ENCODE measurements around the gene ACTR3. TPM values are rescaled to one million over a fixed set of nuclear protein-coding genes. Genes with fewer than 3 reads are reported as not detected.

ACTR3 gene
- total and polyA plus RNA-seq, 2 experiments from 2014 or later, result 63.7 to 137 TPM

- no peak overlapping the region for H3K4me3 Mint-ChIP-seq
- DNase-seq (ENCODE audit: low spot score) (no peak), ATAC-seq (no peak)
- Histone ChIP-seq H3K79me2 (replicated peaks; ENCODE audit: insufficient read depth) (peaks cover 95% of the 10 kb centered on the region), H2AFZ (no peak overlapping the region), H4K20me1 (replicated peaks; ENCODE audit: insufficient read depth) (peaks cover 16% of the 10 kb centered on the region), H3K27me3 (ENCODE audit: insufficient read depth) (no peaks in the 10 kb centered on the region), H3K36me3 (ENCODE audit: insufficient read depth) (peaks cover 15% of the 10 kb centered on the region; the same call in 1 of the 2 replicates), H3F3A (replicated peaks; ENCODE audit: low read depth) (no peaks in the 10 kb centered on the region), H3K4me2 (no peak overlapping the region), H3K4me3 (no peak overlapping the region), H3K9me2 (ENCODE audit: insufficient read depth) (no peaks in the 10 kb centered on the region), H3K4me1 (ENCODE audit: insufficient read depth) (no peaks in the 10 kb centered on the region), H3K27ac (ENCODE audit: low read depth) (no peak overlapping the region)
- H3K36me3 Mint-ChIP-seq (ENCODE audit: low read depth), result peaks cover 13% of the 10 kb centered on the region
- TF ChIP-seq, protein P1, sequence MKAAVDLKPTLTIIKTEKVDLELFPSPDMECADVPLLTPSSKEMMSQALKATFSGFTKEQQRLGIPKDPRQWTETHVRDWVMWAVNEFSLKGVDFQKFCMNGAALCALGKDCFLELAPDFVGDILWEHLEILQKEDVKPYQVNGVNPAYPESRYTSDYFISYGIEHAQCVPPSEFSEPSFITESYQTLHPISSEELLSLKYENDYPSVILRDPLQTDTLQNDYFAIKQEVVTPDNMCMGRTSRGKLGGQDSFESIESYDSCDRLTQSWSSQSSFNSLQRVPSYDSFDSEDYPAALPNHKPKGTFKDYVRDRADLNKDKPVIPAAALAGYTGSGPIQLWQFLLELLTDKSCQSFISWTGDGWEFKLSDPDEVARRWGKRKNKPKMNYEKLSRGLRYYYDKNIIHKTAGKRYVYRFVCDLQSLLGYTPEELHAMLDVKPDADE (IDR thresholded peaks at IDR 0.05), result no peak
- no peak for TF ChIP-seq EZH2 (IDR thresholded peaks at IDR 0.05; ENCODE audit: low read depth, unreplicated experiment)
- TF ChIP-seq JUNB (IDR thresholded peaks at IDR 0.05; ENCODE audit: unreplicated experiment), result no peak
- TF ChIP-seq ZNF331 (CRISPR knock-in tag; IDR thresholded peaks at IDR 0.05; ENCODE audit: low read depth), result no peak
- TF ChIP-seq, protein P2, sequence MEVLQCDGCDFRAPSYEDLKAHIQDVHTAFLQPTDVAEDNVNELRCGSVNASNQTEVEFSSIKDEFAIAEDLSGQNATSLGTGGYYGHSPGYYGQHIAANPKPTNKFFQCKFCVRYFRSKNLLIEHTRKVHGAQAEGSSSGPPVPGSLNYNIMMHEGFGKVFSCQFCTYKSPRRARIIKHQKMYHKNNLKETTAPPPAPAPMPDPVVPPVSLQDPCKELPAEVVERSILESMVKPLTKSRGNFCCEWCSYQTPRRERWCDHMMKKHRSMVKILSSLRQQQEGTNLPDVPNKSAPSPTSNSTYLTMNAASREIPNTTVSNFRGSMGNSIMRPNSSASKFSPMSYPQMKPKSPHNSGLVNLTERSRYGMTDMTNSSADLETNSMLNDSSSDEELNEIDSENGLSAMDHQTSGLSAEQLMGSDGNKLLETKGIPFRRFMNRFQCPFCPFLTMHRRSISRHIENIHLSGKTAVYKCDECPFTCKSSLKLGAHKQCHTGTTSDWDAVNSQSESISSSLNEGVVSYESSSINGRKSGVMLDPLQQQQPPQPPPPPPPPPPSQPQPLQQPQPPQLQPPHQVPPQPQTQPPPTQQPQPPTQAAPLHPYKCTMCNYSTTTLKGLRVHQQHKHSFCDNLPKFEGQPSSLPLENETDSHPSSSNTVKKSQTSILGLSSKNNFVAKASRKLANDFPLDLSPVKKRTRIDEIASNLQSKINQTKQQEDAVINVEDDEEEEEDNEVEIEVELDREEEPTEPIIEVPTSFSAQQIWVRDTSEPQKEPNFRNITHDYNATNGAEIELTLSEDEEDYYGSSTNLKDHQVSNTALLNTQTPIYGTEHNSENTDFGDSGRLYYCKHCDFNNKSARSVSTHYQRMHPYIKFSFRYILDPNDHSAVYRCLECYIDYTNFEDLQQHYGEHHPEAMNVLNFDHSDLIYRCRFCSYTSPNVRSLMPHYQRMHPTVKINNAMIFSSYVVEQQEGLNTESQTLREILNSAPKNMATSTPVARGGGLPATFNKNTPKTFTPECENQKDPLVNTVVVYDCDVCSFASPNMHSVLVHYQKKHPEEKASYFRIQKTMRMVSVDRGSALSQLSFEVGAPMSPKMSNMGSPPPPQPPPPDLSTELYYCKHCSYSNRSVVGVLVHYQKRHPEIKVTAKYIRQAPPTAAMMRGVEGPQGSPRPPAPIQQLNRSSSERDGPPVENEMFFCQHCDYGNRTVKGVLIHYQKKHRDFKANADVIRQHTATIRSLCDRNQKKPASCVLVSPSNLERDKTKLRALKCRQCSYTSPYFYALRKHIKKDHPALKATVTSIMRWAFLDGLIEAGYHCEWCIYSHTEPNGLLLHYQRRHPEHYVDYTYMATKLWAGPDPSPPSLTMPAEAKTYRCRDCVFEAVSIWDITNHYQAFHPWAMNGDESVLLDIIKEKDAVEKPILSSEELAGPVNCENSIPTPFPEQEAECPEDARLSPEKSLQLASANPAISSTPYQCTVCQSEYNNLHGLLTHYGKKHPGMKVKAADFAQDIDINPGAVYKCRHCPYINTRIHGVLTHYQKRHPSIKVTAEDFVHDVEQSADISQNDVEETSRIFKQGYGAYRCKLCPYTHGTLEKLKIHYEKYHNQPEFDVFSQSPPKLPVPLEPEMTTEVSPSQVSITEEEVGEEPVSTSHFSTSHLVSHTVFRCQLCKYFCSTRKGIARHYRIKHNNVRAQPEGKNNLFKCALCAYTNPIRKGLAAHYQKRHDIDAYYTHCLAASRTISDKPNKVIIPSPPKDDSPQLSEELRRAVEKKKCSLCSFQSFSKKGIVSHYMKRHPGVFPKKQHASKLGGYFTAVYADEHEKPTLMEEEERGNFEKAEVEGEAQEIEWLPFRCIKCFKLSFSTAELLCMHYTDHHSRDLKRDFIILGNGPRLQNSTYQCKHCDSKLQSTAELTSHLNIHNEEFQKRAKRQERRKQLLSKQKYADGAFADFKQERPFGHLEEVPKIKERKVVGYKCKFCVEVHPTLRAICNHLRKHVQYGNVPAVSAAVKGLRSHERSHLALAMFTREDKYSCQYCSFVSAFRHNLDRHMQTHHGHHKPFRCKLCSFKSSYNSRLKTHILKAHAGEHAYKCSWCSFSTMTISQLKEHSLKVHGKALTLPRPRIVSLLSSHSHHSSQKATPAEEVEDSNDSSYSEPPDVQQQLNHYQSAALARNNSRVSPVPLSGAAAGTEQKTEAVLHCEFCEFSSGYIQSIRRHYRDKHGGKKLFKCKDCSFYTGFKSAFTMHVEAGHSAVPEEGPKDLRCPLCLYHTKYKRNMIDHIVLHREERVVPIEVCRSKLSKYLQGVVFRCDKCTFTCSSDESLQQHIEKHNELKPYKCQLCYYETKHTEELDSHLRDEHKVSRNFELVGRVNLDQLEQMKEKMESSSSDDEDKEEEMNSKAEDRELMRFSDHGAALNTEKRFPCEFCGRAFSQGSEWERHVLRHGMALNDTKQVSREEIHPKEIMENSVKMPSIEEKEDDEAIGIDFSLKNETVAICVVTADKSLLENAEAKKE (CRISPR knock-in tag; IDR thresholded peaks at IDR 0.05), result no peak
- no peak for TF ChIP-seq STAT1 (IDR thresholded peaks at IDR 0.05; ENCODE audit: unreplicated experiment)
- TF ChIP-seq ZNF114 (CRISPR knock-in tag; IDR thresholded peaks at IDR 0.05), result no peak
- TF ChIP-seq NANOG (IDR thresholded peaks at IDR 0.05; ENCODE audit: borderline replicate concordance), result no peak
- no peak for TF ChIP-seq CTCF (conservative IDR thresholded peaks at IDR 0.05; ENCODE audit: low read depth in 2 of 2)
- no peak for TF ChIP-seq EZH2phosphoT487 (IDR thresholded peaks at IDR 0.05; ENCODE audit: unreplicated experiment)
- TF ChIP-seq POLR2AphosphoS5 (IDR thresholded peaks at IDR 0.05; ENCODE audit: low read depth), result no peak
- TF ChIP-seq CREB1 (CRISPR knock-in tag; IDR thresholded peaks at IDR 0.05; ENCODE audit: low read depth), result no peak
- no peak for TF ChIP-seq REST (IDR thresholded peaks at IDR 0.05; ENCODE audit: unreplicated experiment)
- H3K27ac Mint-ChIP-seq, result no peak overlapping the region
- no peaks in the 10 kb centered on the region for H3K27me3 Mint-ChIP-seq (ENCODE audit: insufficient read depth, low read depth, poor library complexity)
- no peaks in the 10 kb centered on the region for H3K9me3 Mint-ChIP-seq
- H3K4me1 Mint-ChIP-seq, result no peaks in the 10 kb centered on the region
These were observed 25.4 kb downstream of the ACTR3 start for GRCh38 chr2:113915082-113915819.

All from GM23338 (cell line).